Testis (tissue), 2 donors: Measurements from ENCODE around the gene GPR6.

Experiments used
- CTCF ChIP-seq, 3 experiments: fragments of 450-650 bp in 2 of 3; fragments of 200-600 bp in 1 of 3; sonication (generic) in 1 of 3; IDR thresholded peaks; one replicate each; pipeline ENCODE4 v1.5.1; 2016 to 2019; ENCODE audit warnings: antibody characterized with exemption in 3 of 3, mild to moderate bottlenecking in 2 of 3, moderate library complexity in 1 of 3
- POLR2A ChIP-seq: fragments of 450-650 bp; IDR thresholded peaks from one replicate; pipeline ENCODE4 v1.6.1; 2017; ENCODE audit warnings: antibody characterized with exemption, mild to moderate bottlenecking, moderate library complexity

GRCh38 chr6:109934293-109934692 is 43.8 kb upstream of the GPR6 start:
- no peak for TF ChIP-seq CTCF (IDR thresholded peaks at IDR 0.05)
- TF ChIP-seq POLR2A = no peak
